Effector CD8-positive, alpha-beta T cell (primary cell): ENCODE measurements around the gene ITPR2.

Experiments used
- DNase-seq: peaks from one replicate; lab custom pipeline; 2025; lab: John Stamatoyannopoulos, UW

The ITPR2 gene

GRCh38 chr12:26292596-26292995 is 540.4 kb downstream of the ITPR2 start:
- no peak for DNase-seq

- no peak for DNase-seq
These were observed 542.4 kb downstream of the ITPR2 start for GRCh38 chr12:26290565-26290964.

- no peak for DNase-seq
These were observed 545.2 kb downstream of the ITPR2 start for GRCh38 chr12:26287671-26288381.
